Lung (tissue), 12 donors: ENCODE measurements around the gene SCLT1. TPM values are rescaled to one million over a fixed set of nuclear protein-coding genes. Genes with fewer than 3 reads are reported as not detected.

Source experiments
- ATAC-seq: fragments of 200-7000 bp; cut with Tn5 transposase; one replicate; pipeline ENCODE4 v1.9.1; 2020; ENCODE audit warnings: moderate number of reproducible peaks; ENCODE audit not compliant: insufficient read depth, low FRiP score
- DNase-seq, 3 donors: peaks; one replicate each; pipeline ENCODE4 v3.0.0-alpha.2; 2013 to 2017
- H3K27ac ChIP-seq, 2 donors: one replicate each; pipeline ENCODE4 v1.5.1; 2013; ENCODE audit warnings: mild to moderate bottlenecking in 2 of 2, moderate library complexity in 2 of 2, control low read depth in 1 of 2, inconsistent platforms in 1 of 2, low read depth in 1 of 2, low read length in 1 of 2
- H3K27me3 ChIP-seq, 3 donors: one replicate each; pipeline ENCODE4 v1.5.1; 2013; ENCODE audit warnings: low read length in 2 of 3; ENCODE audit not compliant: control insufficient read depth in 3 of 3, insufficient read depth in 3 of 3
- H3K36me3 ChIP-seq, 4 donors: one replicate each; pipeline ENCODE4 v1.5.1; 2013; ENCODE audit warnings: low read length in 4 of 4, mild to moderate bottlenecking in 1 of 4, moderate library complexity in 1 of 4; ENCODE audit not compliant: control insufficient read depth in 4 of 4, insufficient read depth in 4 of 4
- H3K4me1 ChIP-seq, 5 donors: one replicate each; pipeline ENCODE4 v1.5.1; 2013; ENCODE audit warnings: low read length in 5 of 5, mild to moderate bottlenecking in 2 of 5, moderate library complexity in 1 of 5; ENCODE audit not compliant: control insufficient read depth in 5 of 5, insufficient read depth in 5 of 5
- H3K4me3 ChIP-seq: one replicate; pipeline ENCODE4 v1.5.1; 2013; ENCODE audit warnings: mild to moderate bottlenecking, control low read depth, moderate library complexity
- H3K9ac ChIP-seq, 2 donors: one replicate each; pipeline ENCODE4 v1.5.1; 2013; ENCODE audit warnings: low read length in 2 of 2, control low read depth in 1 of 2; ENCODE audit not compliant: insufficient read depth in 1 of 2
- H3K9me3 ChIP-seq, 4 donors: one replicate each; pipeline ENCODE4 v1.5.1; 2013; ENCODE audit warnings: low read length in 3 of 4, mild to moderate bottlenecking in 1 of 4, moderate library complexity in 1 of 4; ENCODE audit not compliant: control insufficient read depth in 4 of 4, insufficient read depth in 3 of 4
- CTCF ChIP-seq: IDR thresholded peaks from 2 replicates; pipeline ENCODE4 v1.5.1; 2012; ENCODE audit warnings: mild to moderate bottlenecking; ENCODE audit errors: control extremely low read depth, extremely low read depth
- WGBS, 2 donors: extraction: QIAGEN DNeasy Blood & Tissue Kit; methylation state at CpG; one replicate each; pipeline ENCODE4 v1.1.7; 2013; 5-methylcytosine and 5-hydroxymethylcytosine counted together
- polyA plus RNA-seq, 2 donors: library from polyadenylated mRNA; stranded (reverse); fragments of 200-250 nt; gene quantifications; one replicate each; pipeline ENCODE4 v1.2.1, GENCODE V29; 2013
- total RNA-seq, 2 donors: library from RNA; depleted of rRNA in 1 of 2; stranded (reverse); fragments of >200 nt in 1 of 2; gene quantifications; one replicate each; pipeline ENCODE4 v1.2.1, GENCODE V29; 2014 to 2021
- donor health status: control.
- donor health status: control.
- donor health status: Bipolar disorder and iron deficiency.
- donor health status: healthy.
- donor health status: DM: yes; HTN: yes; CAD: no.

SCLT1 gene
- total and polyA plus RNA-seq, 4 donors = 4.3 to 31.8 (median 9.7) TPM

GRCh38 chr4:128915544-128915943 is 177.8 kb downstream of the SCLT1 start:
- no peaks in the 10 kb centered on the region for H3K27me3 ChIP-seq
- H3K36me3 ChIP-seq = peaks cover 0 to 1% (median 0%) of the 10 kb centered on the region in 4 donors
- H3K4me3 ChIP-seq = no peak overlapping the region
- H3K9ac ChIP-seq = no peak overlapping the region
- DNase-seq = no peak
- no peaks in the 10 kb centered on the region for H3K9me3 ChIP-seq
- TF ChIP-seq CTCF = no peak
- no peaks in the 10 kb centered on the region for H3K4me1 ChIP-seq
- no peak overlapping the region for H3K27ac ChIP-seq
- ATAC-seq = no peak

- H3K9ac ChIP-seq = no peak overlapping the region
- no peak overlapping the region for H3K27ac ChIP-seq
- no peaks in the 10 kb centered on the region for H3K4me1 ChIP-seq
- no peaks in the 10 kb centered on the region for H3K9me3 ChIP-seq
- no peaks in the 10 kb centered on the region for H3K27me3 ChIP-seq
- 45 to 59% methylated on average over 1 of the region's 1 CpG for WGBS, 2 donors
- DNase-seq (peak in 2 of 3 donors; percentile 9 to 20), ATAC-seq (no peak)
- no peak overlapping the region for H3K4me3 ChIP-seq
- TF ChIP-seq CTCF = no peak
- no peaks in the 10 kb centered on the region for H3K36me3 ChIP-seq
These were observed 180.1 kb downstream of the SCLT1 start for GRCh38 chr4:128913228-128913627.

- no peaks in the 10 kb centered on the region for H3K9me3 ChIP-seq
- 36 to 70% methylated on average over 5 of the region's 5 CpGs for WGBS, 2 donors
- no peak for TF ChIP-seq CTCF
- no peaks in the 10 kb centered on the region for H3K36me3 ChIP-seq
- H3K27ac ChIP-seq = no peak overlapping the region
- H3K4me1 ChIP-seq = peaks cover 0 to 7% (median 0%) of the 10 kb centered on the region in 5 donors
- no peak overlapping the region for H3K9ac ChIP-seq
- no peaks in the 10 kb centered on the region for H3K27me3 ChIP-seq
- H3K4me3 ChIP-seq = no peak overlapping the region
- no peak for ATAC-seq
- DNase-seq = no peak
These were observed 184.6 kb downstream of the SCLT1 start for GRCh38 chr4:128908735-128909134.

- Histone ChIP-seq H3K27me3 (no peaks in the 10 kb centered on the region), H3K27ac (no peak overlapping the region), H3K4me1 (peaks cover 0 to 7% (median 0%) of the 10 kb centered on the region in 5 donors), H3K36me3 (no peaks in the 10 kb centered on the region), H3K9me3 (no peaks in the 10 kb centered on the region), H3K9ac (no peak overlapping the region), H3K4me3 (no peak overlapping the region)
- DNase-seq = no peak
- 89 to 91% methylated on average over 2 of the region's 2 CpGs for WGBS, 2 donors
- TF ChIP-seq CTCF = no peak
- no peak for ATAC-seq
These were observed 185.4 kb downstream of the SCLT1 start for GRCh38 chr4:128907981-128908380.
